Right ventricle myocardium superior (tissue), 1 donor: Measurements from ENCODE around the gene QRFP. TPM values are rescaled to one million over a fixed set of nuclear protein-coding genes. Genes with fewer than 3 reads are reported as not detected.
A peak's percentile ranks its signal among the peaks of the same experiment; 100 is the strongest.
"Not testable (repeated sequence)": the region's sequence is repeated elsewhere in the genome, so short reads cannot be mapped to it uniquely, and the experiment has no call there.

ENCODE experiments used
- ATAC-seq: fragments of 200-7000 bp; cut with Tn5 transposase; one replicate; pipeline ENCODE4 v1.9.1; 2020; ENCODE audit warnings: mild to moderate bottlenecking; ENCODE audit not compliant: poor library complexity
- DNase-seq: peaks from one replicate; pipeline ENCODE4 v3.0.0-alpha.2; 2020
- intact Hi-C: fragments of 100-400 bp; cut with DNase I; formaldehyde crosslinking; loops from one replicate; pipeline ENCODE4 v1.11.2; 2022
- total RNA-seq: library from RNA; stranded (reverse); fragmentation: NEBNext Ultra II Directional; extraction: Animal tissue kit (Norgen Biotek cat#: 25700); gene quantifications from one replicate; pipeline ENCODE4 v1.2.1, GENCODE V29; 2021
- donor health status: DM: no; HTN: yes; CAD: no; lungs with severe emphysema.

Gene QRFP
- total RNA-seq, 1 donor from 2014 or later: not detected

DNA sequence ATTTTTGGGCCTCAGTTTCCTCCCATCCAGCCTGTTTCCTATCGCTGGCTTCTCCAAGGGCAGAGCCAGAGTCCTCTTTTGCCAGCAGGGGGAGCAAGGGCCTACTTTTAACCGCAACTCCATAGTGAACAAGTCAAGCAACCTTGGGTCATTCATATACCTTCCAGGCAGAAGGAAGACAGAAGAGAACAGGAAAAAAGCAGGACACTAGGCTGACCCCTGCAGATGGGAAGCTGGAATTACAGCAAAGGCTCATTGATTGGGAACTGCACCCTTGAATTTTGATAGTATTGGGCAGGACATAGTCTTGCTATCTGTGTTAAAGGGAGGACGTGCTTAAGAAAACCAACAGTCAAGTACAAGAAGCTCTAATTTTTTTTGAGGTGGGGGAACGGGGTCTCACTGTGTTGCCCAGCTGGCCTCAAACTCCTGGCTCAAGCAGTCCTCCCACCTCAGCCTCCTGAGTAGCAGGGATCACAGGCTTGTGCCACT lies 30.1 kb downstream of the QRFP start:
- DNase-seq (no peak), ATAC-seq (peak; percentile 11)
- intact Hi-C loops: loop anchor here (5.0 kb wide), 1 partner anchor 131 kb away; no protein-coding TSS in a partner anchor

DNA sequence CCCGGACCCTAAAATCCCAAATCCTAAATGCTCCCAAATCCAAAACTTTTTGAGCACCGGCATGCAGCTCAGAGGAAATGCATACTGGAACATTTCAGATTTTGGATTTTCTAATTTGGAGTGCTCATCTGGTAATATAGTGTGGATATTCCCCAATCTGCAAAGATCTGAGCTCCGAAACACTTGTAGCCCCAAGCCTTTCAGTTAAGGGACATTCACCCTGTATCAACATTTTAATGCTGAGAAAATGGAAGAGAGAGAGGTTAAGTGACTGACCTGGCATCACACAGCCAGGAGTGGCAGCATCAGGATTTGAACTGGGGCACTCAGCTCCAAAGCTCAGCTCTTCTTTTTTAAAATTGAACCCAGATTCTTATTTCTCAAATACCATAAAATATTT lies 30.7 kb downstream of the QRFP start:
- no peak for DNase-seq
- intact Hi-C loops: loop anchor here (2.0 to 5.0 kb wide), 2 partner anchors 131 to 159 kb away; no protein-coding TSS in a partner anchor
- ATAC-seq: no peak

DNA sequence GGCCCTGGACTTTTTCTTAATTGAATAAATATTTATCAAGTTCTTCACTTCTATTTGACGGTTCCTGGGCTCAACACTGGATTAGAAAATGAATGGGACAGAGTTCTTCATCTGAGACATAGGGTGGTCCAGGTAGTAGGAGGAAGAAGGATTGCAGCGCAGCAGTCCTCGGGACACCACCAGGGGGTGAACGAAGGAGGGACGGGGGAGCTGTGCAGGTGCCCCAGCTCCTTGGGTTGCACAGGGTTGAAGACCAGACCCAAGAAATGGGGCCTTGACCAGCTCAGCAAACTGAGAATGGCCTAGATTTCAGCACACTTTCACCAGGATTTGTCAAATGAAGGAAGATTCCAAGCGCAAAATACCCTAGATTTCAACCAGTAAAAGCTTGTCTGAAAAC lies 32.1 kb downstream of the QRFP start:
- DNase-seq (no peak), ATAC-seq (no peak)
- intact Hi-C loops: loop anchor here (2.0 kb wide), 1 partner anchor 158 kb away; no protein-coding TSS in a partner anchor

DNA sequence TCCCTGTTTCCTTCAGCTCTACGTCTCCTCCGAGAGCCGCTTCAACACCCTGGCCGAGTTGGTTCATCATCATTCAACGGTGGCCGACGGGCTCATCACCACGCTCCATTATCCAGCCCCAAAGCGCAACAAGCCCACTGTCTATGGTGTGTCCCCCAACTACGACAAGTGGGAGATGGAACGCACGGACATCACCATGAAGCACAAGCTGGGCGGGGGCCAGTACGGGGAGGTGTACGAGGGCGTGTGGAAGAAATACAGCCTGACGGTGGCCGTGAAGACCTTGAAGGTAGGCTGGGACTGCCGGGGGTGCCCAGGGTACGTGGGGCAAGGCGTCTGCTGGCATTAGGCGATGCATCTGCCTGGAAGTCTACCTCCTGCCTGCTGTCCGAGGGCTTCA lies 33.9 kb downstream of the QRFP start:
- intact Hi-C loops: no loop called here
- no peak for DNase-seq
- ATAC-seq: no peak

DNA sequence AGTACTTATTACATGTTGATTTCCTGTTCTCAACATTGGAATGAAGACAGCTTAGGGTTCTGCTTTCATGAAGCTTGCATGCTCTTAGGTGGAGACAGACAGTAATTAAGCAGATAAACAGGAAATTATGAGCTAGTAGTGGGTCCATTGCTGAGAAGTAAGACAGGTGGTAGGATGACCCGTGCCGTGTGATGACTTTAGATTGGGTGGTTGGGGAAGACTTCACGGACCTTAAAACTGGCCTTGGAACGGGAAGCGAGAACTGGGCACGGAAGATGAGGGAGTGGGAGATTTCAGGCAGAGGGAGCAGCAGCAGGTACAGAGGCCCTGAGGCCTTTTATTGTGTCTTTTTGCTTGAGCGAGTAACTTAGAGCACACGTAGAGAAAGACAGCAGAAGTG lies 34.4 kb downstream of the QRFP start:
- intact Hi-C loops: no loop called here
- no peak for ATAC-seq
- no peak for DNase-seq

DNA sequence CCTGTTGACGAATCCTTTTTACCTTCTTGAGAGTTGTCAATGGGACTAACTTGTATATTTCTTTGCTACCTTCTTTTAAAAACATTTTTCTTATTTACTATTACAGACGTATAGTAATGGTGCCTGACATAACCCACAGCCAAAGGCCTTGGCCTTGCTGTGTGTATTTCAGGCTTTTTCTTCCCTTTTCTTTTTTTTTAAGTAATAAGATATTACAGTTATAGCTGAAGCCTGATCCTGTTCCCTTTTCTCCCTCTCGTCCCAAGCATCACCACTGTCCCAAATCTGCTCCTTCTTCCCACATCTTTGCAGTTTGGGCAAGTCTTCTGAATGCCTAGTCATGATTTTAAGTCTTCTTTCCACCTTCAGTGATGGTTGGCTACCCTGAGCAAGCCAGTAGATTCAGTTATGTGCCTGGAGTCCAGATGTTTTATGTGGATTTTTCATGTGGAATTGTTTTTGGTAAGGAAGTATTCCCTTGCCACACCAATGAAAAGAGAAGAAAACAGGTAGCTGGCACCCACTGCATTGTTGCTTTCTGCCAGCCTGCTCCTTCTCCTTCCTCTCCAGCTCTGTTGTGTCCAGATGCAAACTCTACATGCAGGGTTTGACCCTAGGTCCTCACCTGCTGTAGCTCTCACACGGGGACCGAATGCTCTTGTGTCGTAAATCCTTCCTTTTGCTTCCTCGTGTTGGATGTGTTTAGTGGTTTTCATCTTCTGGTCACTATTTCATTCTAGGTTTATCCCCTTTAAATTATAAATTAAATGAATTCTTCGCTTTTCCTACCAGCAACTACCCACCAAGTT lies 35.0 kb downstream of the QRFP start:
- ATAC-seq (no peak), DNase-seq (no peak)
- intact Hi-C loops: loop anchor here (2.0 kb wide), 1 partner anchor 91 kb away; no protein-coding TSS in a partner anchor

DNA sequence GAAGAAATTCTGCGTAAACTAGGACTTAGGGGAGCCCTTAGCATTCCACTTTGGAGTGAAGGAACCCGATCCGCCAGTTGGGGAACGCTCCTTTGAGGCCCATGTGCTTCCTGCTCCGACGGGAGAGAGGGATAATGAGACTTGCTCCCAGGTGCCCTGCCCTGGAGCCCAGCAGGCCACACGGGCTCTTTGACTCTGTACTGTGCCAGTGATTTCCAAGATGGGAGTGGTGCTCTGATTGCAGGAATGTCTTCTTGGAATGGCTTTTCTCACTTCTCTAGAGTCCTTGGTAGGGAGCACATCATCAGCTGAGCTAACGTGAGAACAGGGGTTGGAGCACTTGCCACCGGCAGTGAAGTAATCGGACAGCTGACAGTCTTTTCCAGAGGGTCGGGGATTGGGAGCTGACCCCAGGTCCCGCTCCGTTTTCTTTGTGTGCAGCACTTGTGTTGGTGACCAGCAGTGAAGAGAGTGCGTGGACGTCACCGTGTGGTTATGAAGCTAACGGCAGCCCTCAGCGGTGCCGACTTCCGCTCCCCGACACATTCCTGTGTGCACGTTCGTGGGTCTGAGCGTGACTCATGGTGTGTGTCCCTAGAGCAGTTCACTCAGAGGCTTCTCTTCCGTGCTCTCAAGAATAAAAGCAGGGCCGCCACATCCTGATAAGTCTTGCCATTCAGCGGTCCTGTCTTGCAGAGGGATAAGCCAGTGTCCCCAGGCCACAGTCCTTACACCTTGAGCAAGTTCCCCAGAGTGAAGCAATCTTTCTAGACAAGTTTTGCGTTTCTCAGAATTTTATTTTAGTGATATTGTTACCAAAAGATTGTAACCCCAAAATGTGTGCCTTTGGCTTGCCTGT lies 35.9 kb downstream of the QRFP start:
- intact Hi-C loops: loop anchor here (2.0 kb wide), 1 partner anchor 90 kb away; no protein-coding TSS in a partner anchor
- ATAC-seq: peak; percentile 90
- peak; percentile 88 for DNase-seq

DNA sequence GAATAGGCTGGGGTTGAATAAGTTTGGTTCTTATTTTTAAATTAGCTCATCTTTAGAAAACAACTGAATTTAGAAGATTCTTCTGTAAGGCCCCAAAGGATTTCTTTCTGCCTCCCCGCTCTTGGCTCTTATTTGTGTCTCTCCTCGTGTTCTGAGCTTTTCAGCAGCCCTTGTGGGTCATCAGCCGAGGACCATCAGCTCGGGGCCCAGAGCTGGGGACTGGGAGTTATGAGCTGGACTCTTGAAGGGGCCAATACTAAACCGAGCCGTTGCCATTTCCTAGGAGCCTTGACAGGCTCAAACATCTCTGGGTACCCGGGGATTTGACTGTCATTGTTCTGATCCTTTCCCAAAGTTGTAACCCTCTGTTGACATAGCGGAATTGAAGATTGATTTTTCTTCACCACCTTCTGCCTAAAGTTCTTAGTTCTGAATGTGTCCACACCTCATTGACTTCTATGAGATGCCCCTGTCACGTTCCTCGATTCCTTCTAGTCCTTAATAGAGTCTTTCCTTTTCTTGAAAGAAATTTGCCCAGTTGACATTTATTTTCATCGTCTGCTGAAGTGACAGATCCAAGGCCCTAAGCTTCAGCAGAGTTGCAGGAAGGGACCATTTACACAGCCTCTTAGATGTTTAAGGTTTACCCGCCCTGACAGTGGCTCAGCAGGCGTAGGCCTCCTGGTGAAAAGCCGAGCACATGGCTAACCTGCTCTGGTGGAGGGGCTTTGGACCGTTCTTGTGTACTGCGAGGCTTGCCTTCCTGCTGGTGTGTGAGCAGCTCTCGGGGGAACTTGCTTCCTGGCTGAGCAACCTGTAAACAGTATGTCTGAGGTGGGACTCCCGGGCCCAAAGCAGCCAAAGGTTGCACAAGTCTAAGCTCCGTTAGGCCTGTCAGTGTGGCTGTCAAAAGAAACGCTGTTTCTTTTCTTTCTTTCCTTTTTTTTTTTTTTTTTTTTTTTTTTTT lies 37.6 kb downstream of the QRFP start:
- DNase-seq (no peak), ATAC-seq (peak; percentile 12)
- intact Hi-C loops: no loop called here

DNA sequence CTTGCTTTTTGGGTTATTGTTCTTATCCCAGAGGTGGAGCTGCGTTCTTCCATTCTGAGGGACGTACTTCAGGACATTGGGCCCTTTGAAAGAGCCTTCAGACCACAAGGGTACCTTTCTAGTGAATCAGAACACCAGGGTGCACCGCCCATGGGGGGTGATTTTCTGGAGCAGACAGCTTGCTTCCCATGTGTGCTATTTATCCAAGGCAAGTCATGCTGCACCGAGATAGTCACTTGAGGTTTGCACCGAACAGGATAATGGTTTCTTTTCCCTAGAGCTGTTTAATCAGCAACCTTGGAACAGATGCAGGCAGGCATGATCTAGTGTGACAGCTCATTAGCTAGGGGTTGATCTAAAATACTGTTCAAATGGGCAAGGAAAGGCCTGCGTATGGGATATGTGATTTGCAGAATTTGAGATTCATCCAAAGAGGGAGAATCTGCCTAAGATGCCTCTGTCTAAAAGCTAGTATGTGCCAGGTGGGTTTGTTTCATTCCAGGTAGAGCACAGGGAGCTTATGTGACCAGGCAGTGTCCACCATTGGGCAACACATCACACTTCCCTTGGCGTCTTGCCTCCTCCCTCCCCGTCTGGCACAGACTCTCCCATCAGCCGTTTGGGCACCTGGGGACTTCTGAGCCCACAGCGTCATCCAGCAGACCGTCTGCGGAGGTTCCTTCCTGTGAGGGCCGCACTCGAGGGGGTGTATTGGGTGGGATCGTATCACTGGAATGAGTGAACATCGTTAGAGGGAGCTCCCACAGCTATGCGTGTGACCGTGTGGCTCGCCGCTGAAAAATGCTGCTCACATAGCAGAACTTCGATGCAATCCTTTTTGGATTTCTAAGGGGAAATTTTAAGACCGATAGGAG lies 38.5 kb downstream of the QRFP start:
- DNase-seq: peak; percentile 78
- peak; percentile 52 for ATAC-seq
- intact Hi-C loops: no loop called here

DNA sequence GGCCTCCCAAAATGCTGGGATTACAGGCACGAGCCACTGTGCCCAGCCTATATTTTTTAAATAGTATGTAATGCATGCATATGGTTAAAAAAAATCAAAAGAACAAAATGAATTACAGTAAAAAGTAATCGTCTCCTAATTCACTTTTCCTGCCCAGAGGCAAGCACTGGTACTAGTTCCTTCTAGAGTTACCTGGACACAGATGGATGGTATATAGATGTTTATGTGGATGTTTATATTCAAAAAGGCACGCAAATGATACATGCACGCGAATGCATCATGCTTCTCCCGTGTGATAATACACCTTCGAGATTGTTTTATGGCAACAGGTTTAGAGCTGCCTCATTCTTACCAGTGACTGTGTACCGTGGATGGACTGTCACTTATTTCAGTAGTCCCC lies 40.1 kb downstream of the QRFP start:
- intact Hi-C loops: no loop called here
- ATAC-seq: no peak
- DNase-seq: no peak

DNA sequence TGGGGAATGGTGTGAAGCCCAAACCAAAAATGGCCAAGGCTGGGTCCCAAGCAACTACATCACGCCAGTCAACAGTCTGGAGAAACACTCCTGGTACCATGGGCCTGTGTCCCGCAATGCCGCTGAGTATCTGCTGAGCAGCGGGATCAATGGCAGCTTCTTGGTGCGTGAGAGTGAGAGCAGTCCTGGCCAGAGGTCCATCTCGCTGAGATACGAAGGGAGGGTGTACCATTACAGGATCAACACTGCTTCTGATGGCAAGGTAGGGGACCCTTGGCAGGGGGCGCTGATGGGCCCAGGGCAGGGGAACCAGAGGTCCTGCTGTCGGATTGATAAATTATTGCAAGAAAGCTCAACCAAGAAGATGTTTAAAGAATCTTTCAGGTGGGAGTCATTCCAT lies 41.8 kb downstream of the QRFP start:
- intact Hi-C loops: no loop called here
- ATAC-seq (no peak), DNase-seq (no peak)

DNA sequence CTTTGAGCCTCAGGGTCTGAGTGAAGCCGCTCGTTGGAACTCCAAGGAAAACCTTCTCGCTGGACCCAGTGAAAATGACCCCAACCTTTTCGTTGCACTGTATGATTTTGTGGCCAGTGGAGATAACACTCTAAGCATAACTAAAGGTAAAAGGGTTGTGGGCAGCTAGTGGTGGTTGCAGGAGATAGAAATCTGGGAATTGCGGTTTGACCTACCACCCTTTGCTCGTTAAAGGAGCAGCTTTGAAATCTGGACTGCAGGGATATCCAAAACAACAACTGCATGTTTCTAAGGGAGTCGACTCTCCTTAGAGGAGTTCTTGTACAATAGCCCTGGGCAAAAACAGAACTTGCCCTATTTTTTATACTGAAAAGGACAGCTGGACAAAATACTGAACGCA lies 42.5 kb downstream of the QRFP start:
- no peak for DNase-seq

DNA sequence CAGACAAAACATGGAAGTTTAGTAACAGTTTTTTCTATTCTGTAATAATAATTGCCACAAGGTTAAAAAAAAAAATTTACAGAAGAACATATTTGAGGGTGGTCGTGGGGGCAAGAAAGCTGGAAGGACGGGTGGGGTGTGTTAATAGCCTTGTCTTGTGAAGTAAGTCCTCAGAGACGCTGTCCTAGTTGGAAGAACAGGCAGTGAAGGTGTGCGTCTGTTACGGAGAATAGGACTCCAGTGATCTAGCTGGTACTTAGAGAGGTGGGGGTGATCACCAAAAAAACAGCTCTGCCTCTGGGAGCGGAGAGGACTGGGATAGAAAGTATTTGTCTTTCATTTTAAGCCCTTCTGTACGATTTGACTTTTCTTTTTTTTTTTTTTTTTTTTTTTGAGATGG lies 43.8 kb downstream of the QRFP start:
- intact Hi-C loops: no loop called here
- DNase-seq: no peak
- ATAC-seq: no peak

More for the DNA sequence above, 42.5 kb downstream of the QRFP start:
- intact Hi-C loops: no loop called here
- no peak for ATAC-seq

DNA sequence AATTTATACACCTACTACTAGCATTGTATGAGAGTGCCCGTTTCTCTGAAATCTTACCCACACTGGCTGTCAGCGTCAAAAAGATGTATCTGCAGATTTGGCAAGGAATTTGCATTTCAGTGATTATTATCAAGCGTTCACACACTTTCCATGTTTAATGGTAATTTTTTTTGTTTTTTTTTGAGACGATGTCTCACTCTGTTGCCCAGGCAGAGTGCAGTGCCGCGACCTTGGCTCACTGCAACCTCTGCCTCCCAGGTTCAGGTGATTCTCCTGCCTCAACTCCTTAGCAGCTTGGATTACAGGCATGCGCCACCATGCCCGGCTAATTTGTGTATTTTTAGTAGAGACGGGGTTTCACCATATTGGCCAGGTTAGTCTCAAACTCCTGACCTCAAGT lies 47.3 kb downstream of the QRFP start:
- intact Hi-C loops: no loop called here
- ATAC-seq: no peak
- DNase-seq: no peak

DNA sequence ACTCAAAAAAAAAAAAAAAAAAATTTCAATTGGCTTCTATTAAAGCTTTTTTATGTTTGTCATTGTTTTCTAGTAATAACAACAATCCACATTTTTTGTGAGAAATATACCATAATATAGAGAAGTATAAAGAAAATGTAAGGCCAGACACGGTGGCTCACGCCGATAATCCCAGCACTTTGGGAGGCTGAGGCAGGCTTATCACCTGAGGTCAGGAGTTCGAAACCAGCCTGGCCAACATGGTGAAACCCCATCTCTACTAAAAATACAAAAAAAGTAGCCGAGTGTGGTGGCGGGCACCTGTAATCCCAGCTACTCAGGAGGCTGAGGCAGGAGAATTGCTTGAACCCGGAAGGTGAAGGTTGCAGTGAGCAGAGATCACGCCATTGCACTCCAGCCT lies 48.1 kb downstream of the QRFP start:
- DNase-seq, ATAC-seq, intact Hi-C loops: not testable (repeated sequence)

DNA sequence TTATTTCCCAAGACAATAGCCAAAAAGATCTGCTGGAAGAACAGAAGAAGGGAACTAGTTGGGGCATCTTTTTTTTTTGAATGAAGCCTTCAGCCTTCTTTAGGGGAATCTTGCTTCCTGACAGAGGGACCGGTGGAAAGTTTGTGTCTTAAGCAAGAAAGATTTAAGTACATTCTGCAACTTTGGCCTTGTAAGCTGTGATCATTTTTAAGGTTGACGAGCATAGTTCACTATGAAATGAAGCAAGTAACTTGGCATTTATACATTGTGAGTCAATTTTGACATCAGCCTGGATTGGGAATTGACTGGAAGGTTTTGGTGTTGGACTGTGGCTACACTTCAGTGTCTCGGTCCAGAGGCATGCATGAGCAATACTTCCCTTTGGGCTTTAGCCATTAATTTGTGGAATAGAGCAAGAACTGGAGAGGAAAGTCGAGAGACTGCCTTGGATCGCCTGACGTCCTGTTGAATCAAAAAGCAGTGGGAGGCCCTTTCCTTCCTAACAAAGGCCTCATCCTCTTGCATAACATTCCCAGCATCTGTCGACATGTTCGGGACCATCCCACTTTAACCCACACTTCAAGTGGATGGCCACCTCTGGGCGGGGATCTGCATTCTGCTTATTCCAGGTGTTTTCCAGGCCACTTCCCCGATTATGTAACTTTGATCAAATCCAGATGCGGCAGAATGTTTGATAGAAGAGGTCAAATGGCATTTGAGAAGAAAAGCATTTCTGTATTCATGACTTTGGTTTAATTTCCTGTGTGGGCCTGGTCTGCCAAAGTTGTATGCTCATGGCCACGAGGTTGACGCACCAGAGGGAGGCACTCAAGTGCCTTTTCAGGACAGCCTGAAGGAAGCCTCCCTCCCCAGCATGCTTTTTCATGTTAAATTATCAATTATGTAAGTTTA lies 49.0 kb downstream of the QRFP start:
- ATAC-seq (peak; percentile 82), DNase-seq (peak; percentile 74)
- intact Hi-C loops: no loop called here
